HG02970 (cell line): Measurements from ENCODE around the gene PTAR1.

Experiments
- ATAC-seq: cut with Tn5 transposase; IDR thresholded peaks from one replicate; pipeline ENCODE4 v1.9.1; 2021; ENCODE audit warnings: mild to moderate bottlenecking, moderate library complexity, moderate number of reproducible peaks; ENCODE audit not compliant: unreplicated experiment, low FRiP score

PTAR1 gene

GRCh38 chr9:69753830-69754229 lies 6.0 kb downstream of the PTAR1 start:
- no peak for ATAC-seq

GRCh38 chr9:69750085-69750484 lies 9.7 kb downstream of the PTAR1 start:
- no peak for ATAC-seq

GRCh38 chr9:69748304-69748703 lies 11.5 kb downstream of the PTAR1 start:
- no peak for ATAC-seq

GRCh38 chr9:69746859-69747560 lies 12.8 kb downstream of the PTAR1 start:
- ATAC-seq: no peak

GRCh38 chr9:69745716-69746437 lies 13.9 kb downstream of the PTAR1 start:
- ATAC-seq: no peak

GRCh38 chr9:69744688-69745380 lies 15.0 kb downstream of the PTAR1 start:
- ATAC-seq: no peak

GRCh38 chr9:69743930-69744329 lies 15.9 kb downstream of the PTAR1 start:
- ATAC-seq: no peak

GRCh38 chr9:69740872-69741505 lies 18.8 kb downstream of the PTAR1 start:
- no peak for ATAC-seq

- ATAC-seq: no peak
Measured at GRCh38 chr9:69731348-69731747, 28.5 kb downstream of the PTAR1 start.

GRCh38 chr9:69719983-69720382 lies 39.8 kb downstream of the PTAR1 start:
- no peak for ATAC-seq

GRCh38 chr9:69719367-69719766 lies 40.4 kb downstream of the PTAR1 start:
- no peak for ATAC-seq

GRCh38 chr9:69718218-69718617 lies 41.6 kb downstream of the PTAR1 start:
- ATAC-seq: no peak

GRCh38 chr9:69715825-69716224 lies 44.0 kb downstream of the PTAR1 start:
- ATAC-seq: no peak

- no peak for ATAC-seq
Measured at GRCh38 chr9:69715096-69715495, 44.7 kb downstream of the PTAR1 start.

- ATAC-seq: no peak
Measured at GRCh38 chr9:69697475-69697874, 62.3 kb downstream of the PTAR1 start.

GRCh38 chr9:69696802-69697201 lies 63.0 kb downstream of the PTAR1 start:
- no peak for ATAC-seq

GRCh38 chr9:69689991-69690538 lies 69.7 kb downstream of the PTAR1 start:
- no peak for ATAC-seq

GRCh38 chr9:69683927-69684326 lies 75.9 kb downstream of the PTAR1 start:
- no peak for ATAC-seq

- ATAC-seq: no peak
Measured at GRCh38 chr9:69678843-69679538, 80.8 kb downstream of the PTAR1 start.

GRCh38 chr9:69677931-69678330 lies 81.9 kb downstream of the PTAR1 start:
- no peak for ATAC-seq
